Measurements from ENCODE around the gene SLC8A2.

SLC8A2 gene

GRCh38 chr19:47471733-47472457 is at the start of gene SLC8A2:
Gene SLC8A2 (minus strand): TSS chr19:47471893. CDS start chr19:47466403, 5,490 bp downstream.
- in situ Hi-C loops (cut with MboI; ENCODE audit: low sequenced_read_pairs, unreplicated experiment): no loop called here
- DNase-seq (ENCODE audit: low spot score): peak; percentile 83
- TF ChIP-seq CTCF (IDR thresholded peaks at IDR 0.05; ENCODE audit: borderline replicate concordance, control extremely low read depth, extremely low read depth, insufficient read depth, missing control alignments): no peak

GRCh38 chr19:47520839-47521238 is 49.1 kb upstream of the SLC8A2 start:
- in situ Hi-C loops (cut with MboI; ENCODE audit: low sequenced_read_pairs, unreplicated experiment): no loop called here
- TF ChIP-seq CTCF (IDR thresholded peaks at IDR 0.05; ENCODE audit: borderline replicate concordance, control extremely low read depth, extremely low read depth, insufficient read depth, missing control alignments): no peak
- DNase-seq (ENCODE audit: low spot score): no peak

- DNase-seq (ENCODE audit: low spot score): no peak
- in situ Hi-C loops (cut with MboI; ENCODE audit: low sequenced_read_pairs, unreplicated experiment): no loop called here
- TF ChIP-seq CTCF (IDR thresholded peaks at IDR 0.05; ENCODE audit: borderline replicate concordance, control extremely low read depth, extremely low read depth, insufficient read depth, missing control alignments): no peak
Measured at GRCh38 chr19:47520343-47520806, 48.7 kb upstream of the SLC8A2 start.

- no peak for TF ChIP-seq CTCF (IDR thresholded peaks at IDR 0.05; ENCODE audit: borderline replicate concordance, control extremely low read depth, extremely low read depth, insufficient read depth, missing control alignments)
- no peak for DNase-seq (ENCODE audit: low spot score)
- in situ Hi-C loops (cut with MboI; ENCODE audit: low sequenced_read_pairs, unreplicated experiment): no loop called here
Measured at GRCh38 chr19:47518854-47519253, 47.2 kb upstream of the SLC8A2 start.

GRCh38 chr19:47518139-47518538 is 46.4 kb upstream of the SLC8A2 start:
- no peak for TF ChIP-seq CTCF (IDR thresholded peaks at IDR 0.05; ENCODE audit: borderline replicate concordance, control extremely low read depth, extremely low read depth, insufficient read depth, missing control alignments)
- peak; percentile 78 for DNase-seq (ENCODE audit: low spot score)
- in situ Hi-C loops (cut with MboI; ENCODE audit: low sequenced_read_pairs, unreplicated experiment): no loop called here

- peak; percentile 99 for DNase-seq (ENCODE audit: low spot score)
- in situ Hi-C loops (cut with MboI; ENCODE audit: low sequenced_read_pairs, unreplicated experiment): no loop called here
- no peak for TF ChIP-seq CTCF (IDR thresholded peaks at IDR 0.05; ENCODE audit: borderline replicate concordance, control extremely low read depth, extremely low read depth, insufficient read depth, missing control alignments)
Measured at GRCh38 chr19:47514869-47515588, 43.3 kb upstream of the SLC8A2 start, which contains the start of gene NAPA. Gene NAPA (minus strand): TSS chr19:47515063. CDS start chr19:47514940, 123 bp downstream.
